ENCODE data around the gene SEC24B.

GRCh38 chr4:109385260-109385659 lies 48.4 kb upstream of the SEC24B start:
- TF ChIP-seq CTCF (IDR thresholded peaks at IDR 0.05; ENCODE audit: poor library complexity, severe bottlenecking) = no peak
- no peak for TF ChIP-seq POLR2AphosphoS5 (IDR thresholded peaks at IDR 0.05)
- TF ChIP-seq EP300 (conservative IDR thresholded peaks at IDR 0.05; ENCODE audit: poor library complexity, severe bottlenecking) = no peak
- TF ChIP-seq EZH2 (IDR thresholded peaks at IDR 0.05; ENCODE audit: borderline replicate concordance, insufficient read depth, low read length, poor library complexity, severe bottlenecking) = no peak
